ENCODE results near the gene FAM199X.

GRCh38 chrX:104183685-104184084 lies 17.4 kb downstream of the FAM199X start:
- TF ChIP-seq, protein P1, sequence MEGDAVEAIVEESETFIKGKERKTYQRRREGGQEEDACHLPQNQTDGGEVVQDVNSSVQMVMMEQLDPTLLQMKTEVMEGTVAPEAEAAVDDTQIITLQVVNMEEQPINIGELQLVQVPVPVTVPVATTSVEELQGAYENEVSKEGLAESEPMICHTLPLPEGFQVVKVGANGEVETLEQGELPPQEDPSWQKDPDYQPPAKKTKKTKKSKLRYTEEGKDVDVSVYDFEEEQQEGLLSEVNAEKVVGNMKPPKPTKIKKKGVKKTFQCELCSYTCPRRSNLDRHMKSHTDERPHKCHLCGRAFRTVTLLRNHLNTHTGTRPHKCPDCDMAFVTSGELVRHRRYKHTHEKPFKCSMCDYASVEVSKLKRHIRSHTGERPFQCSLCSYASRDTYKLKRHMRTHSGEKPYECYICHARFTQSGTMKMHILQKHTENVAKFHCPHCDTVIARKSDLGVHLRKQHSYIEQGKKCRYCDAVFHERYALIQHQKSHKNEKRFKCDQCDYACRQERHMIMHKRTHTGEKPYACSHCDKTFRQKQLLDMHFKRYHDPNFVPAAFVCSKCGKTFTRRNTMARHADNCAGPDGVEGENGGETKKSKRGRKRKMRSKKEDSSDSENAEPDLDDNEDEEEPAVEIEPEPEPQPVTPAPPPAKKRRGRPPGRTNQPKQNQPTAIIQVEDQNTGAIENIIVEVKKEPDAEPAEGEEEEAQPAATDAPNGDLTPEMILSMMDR (IDR thresholded peaks at IDR 0.05), result no peak
- no peak for TF ChIP-seq POLR2A (IDR thresholded peaks at IDR 0.05)
